Measurements from ENCODE around the gene ZCCHC17. TPM values are rescaled to one million over a fixed set of nuclear protein-coding genes. Genes with fewer than 3 reads are reported as not detected.

Gene ZCCHC17
- total RNA-seq, 6 donors from 2014 or later = 4.3 to 19.9 (median 17.8) TPM

GRCh38 chr1:31405578-31406245 is 108.9 kb downstream of the ZCCHC17 start:
- 91 to 92% methylated on average over 5 to 6 of the region's 6 CpGs for WGBS, 2 donors
- no peak overlapping the region for H3K27ac ChIP-seq
- TF ChIP-seq POLR2A (IDR thresholded peaks at IDR 0.05) (no peak), EP300 (IDR thresholded peaks at IDR 0.05) (no peak)
- H3K27me3 ChIP-seq = no peaks in the 10 kb centered on the region
- ATAC-seq (ENCODE audit: low FRiP score in 2 of 2) (no peak), DNase-seq (peak in 1 of 2 donors; percentile 57)
- no peak overlapping the region for H3K4me3 ChIP-seq
- no peaks in the 10 kb centered on the region for H3K9me3 ChIP-seq
- H3K36me3 ChIP-seq = no peaks in the 10 kb centered on the region
- H3K4me1 ChIP-seq = no peaks in the 10 kb centered on the region

- Histone ChIP-seq H3K36me3 (no peaks in the 10 kb centered on the region), H3K27me3 (no peaks in the 10 kb centered on the region), H3K4me1 (no peaks in the 10 kb centered on the region), H3K9me3 (no peaks in the 10 kb centered on the region), H3K27ac (no peak overlapping the region), H3K4me3 (no peak overlapping the region)
- DNase-seq (no peak), ATAC-seq (ENCODE audit: low FRiP score in 2 of 2) (no peak)
- WGBS, 2 donors = 80% methylated on average over 11 to 17 of the region's 18 CpGs
- no peak for TF ChIP-seq EP300 (IDR thresholded peaks at IDR 0.05)
- TF ChIP-seq POLR2AphosphoS5 (IDR thresholded peaks at IDR 0.05) = no peak
- TF ChIP-seq POLR2A (IDR thresholded peaks at IDR 0.05) = no peak
- no peak for TF ChIP-seq CTCF (IDR thresholded peaks at IDR 0.05)
These were observed 110.3 kb downstream of the ZCCHC17 start for GRCh38 chr1:31407029-31407626.

DNA sequence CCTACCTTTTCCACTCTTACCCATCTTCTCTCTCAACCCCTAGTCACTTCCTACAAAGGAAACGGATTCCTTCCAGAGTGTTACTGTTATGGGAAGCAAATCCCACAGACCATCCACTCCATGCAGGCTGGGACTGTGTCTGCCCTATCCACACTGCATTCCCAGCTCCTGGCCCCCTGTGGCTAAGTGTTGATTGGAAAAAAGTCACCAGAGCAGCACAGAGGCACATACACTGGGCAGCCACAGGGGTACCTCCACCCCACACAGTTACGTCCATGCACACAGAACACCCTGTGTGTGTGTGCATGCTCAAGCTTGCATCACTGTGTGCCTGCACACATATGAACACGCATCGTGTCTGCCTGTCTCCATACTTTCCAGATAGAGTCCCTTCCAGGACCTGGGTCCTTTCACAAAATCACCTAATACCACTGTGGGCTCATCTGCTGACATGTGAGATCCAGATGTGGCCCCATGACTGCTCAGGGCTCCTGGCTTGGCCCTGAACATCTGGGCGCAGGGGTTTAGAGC is 112.0 kb downstream of the ZCCHC17 start:
- no peak for ATAC-seq (ENCODE audit: low FRiP score in 2 of 2)
- 82 to 93% methylated on average over 5 of the region's 5 CpGs for WGBS, 2 donors
- TF ChIP-seq POLR2A (IDR thresholded peaks at IDR 0.05) (no peak), CTCF (IDR thresholded peaks at IDR 0.05) (no peak), POLR2AphosphoS5 (IDR thresholded peaks at IDR 0.05) (no peak), EP300 (IDR thresholded peaks at IDR 0.05) (no peak)

DNA sequence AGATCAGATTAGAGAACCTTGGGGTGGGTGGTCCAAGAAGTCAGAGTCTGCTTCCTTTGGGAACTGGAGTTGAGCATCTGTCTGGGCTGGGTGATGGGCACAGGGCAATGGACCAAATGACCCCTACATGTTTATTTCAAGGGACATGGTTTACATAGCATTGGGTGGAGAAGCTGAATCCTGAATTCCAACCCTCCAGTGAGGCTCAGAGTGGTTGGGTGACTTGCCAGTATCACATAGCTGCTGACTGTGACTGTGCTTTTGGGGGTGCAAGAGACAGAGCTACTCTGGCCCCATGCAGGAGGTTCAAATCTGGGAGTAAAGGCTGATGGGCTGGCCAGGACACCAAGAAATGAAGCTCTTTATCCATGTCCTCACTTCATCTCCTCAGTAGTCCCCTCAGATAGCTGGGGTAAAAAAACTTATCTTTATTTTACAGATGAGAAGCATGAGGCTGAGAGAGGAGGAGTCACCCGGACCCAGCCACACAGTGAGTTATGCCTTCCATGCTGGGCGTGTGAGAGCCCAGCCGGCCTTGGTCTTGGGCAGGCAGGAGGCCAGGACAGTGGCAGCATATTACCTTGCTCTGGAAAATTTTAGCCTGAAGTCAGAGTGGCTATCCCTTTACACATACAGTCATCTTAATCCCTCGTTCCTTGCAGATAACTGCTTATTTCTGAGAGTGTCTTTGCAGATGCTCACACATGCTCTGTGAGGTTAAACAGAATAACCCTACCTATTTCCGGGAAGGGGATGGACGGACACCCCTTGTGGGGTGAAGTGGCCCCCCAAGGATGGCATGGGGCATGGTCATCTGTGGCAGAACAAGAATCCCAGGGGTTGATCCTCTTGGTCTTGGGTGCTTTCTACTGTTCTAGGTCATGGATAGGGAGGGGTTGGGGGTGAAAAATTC is 113.4 kb downstream of the ZCCHC17 start:
- Histone ChIP-seq H3K9me3 (no peaks in the 10 kb centered on the region), H3K36me3 (no peaks in the 10 kb centered on the region), H3K27me3 (no peaks in the 10 kb centered on the region), H3K4me3 (no peak overlapping the region), H3K4me1 (peaks cover 11 to 19% (median 16%) of the 10 kb centered on the region in 4 donors), H3K27ac (no peak overlapping the region)
- DNase-seq = no peak
- no peak for ATAC-seq (ENCODE audit: low FRiP score in 2 of 2)
- TF ChIP-seq POLR2A (IDR thresholded peaks at IDR 0.05) (no peak), POLR2AphosphoS5 (IDR thresholded peaks at IDR 0.05) (no peak)
- WGBS, 2 donors = 78% methylated on average over 6 of the region's 6 CpGs

More for the DNA sequence above, 112.0 kb downstream of the ZCCHC17 start:
- Histone ChIP-seq H3K27me3 (no peaks in the 10 kb centered on the region), H3K4me1 (peaks cover 8 to 15% (median 9%) of the 10 kb centered on the region in 4 donors), H3K4me3 (no peak overlapping the region), H3K36me3 (no peaks in the 10 kb centered on the region), H3K27ac (no peak overlapping the region), H3K9me3 (no peaks in the 10 kb centered on the region)
- no peak for DNase-seq

- no peak for TF ChIP-seq POLR2AphosphoS5 (IDR thresholded peaks at IDR 0.05)
- no peak for TF ChIP-seq CTCF (IDR thresholded peaks at IDR 0.05)
- TF ChIP-seq POLR2A (IDR thresholded peaks at IDR 0.05) = no peak
- TF ChIP-seq EP300 (IDR thresholded peaks at IDR 0.05) = no peak
- H3K27me3 ChIP-seq = no peaks in the 10 kb centered on the region
- DNase-seq = no peak
- peaks cover 11 to 19% (median 16%) of the 10 kb centered on the region in 4 donors for H3K4me1 ChIP-seq
- H3K4me3 ChIP-seq = no peak overlapping the region
- no peaks in the 10 kb centered on the region for H3K9me3 ChIP-seq
- no peak overlapping the region for H3K27ac ChIP-seq
- 83 to 93% methylated on average over 4 of the region's 4 CpGs for WGBS, 2 donors
- ATAC-seq (ENCODE audit: low FRiP score in 2 of 2) = no peak
- no peaks in the 10 kb centered on the region for H3K36me3 ChIP-seq
These were observed 114.0 kb downstream of the ZCCHC17 start for GRCh38 chr1:31410871-31411270.
